ENCODE data around the gene LRGUK.

The LRGUK gene

GRCh38 chr7:134203186-134203889 is 76.2 kb downstream of the LRGUK start:
- Histone ChIP-seq H3K36me3 (no peaks in the 10 kb centered on the region), H3K27ac (no peak overlapping the region), H3K27me3 (no peaks in the 10 kb centered on the region), H3K4me1 (ENCODE audit: control insufficient read depth in 1 of 2, insufficient read depth in 1 of 2, low read depth in 1 of 2, low read length in 1 of 2) (no peaks in the 10 kb centered on the region), H3K9me3 (no peaks in the 10 kb centered on the region), H3K4me3 (ENCODE audit: low read depth in 1 of 2, low read length in 1 of 2) (no peak overlapping the region)
- no peak for TF ChIP-seq CTCF (IDR thresholded peaks at IDR 0.05)

- no peak overlapping the region for H3K27ac ChIP-seq
- no peaks in the 10 kb centered on the region for H3K9me3 ChIP-seq
- H3K27me3 ChIP-seq, result no peaks in the 10 kb centered on the region
- H3K36me3 ChIP-seq, result no peaks in the 10 kb centered on the region
- H3K4me3 ChIP-seq (ENCODE audit: low read depth in 1 of 2, low read length in 1 of 2), result no peak overlapping the region
- no peak for TF ChIP-seq CTCF (IDR thresholded peaks at IDR 0.05)
- H3K4me1 ChIP-seq (ENCODE audit: control insufficient read depth in 1 of 2, insufficient read depth in 1 of 2, low read depth in 1 of 2, low read length in 1 of 2), result peaks cover 8 to 17% of the 10 kb centered on the region in 2 experiments
Measured at GRCh38 chr7:134209322-134210015, 82.3 kb downstream of the LRGUK start.

- H3K27ac ChIP-seq, result no peak overlapping the region
- H3K4me3 ChIP-seq (ENCODE audit: low read depth in 1 of 2, low read length in 1 of 2), result no peak overlapping the region
- H3K4me1 ChIP-seq (ENCODE audit: control insufficient read depth in 1 of 2, insufficient read depth in 1 of 2, low read depth in 1 of 2, low read length in 1 of 2), result peaks cover 8 to 17% of the 10 kb centered on the region in 2 experiments
- no peaks in the 10 kb centered on the region for H3K27me3 ChIP-seq
- TF ChIP-seq CTCF (IDR thresholded peaks at IDR 0.05), result no peak
- H3K9me3 ChIP-seq, result no peaks in the 10 kb centered on the region
- H3K36me3 ChIP-seq, result no peaks in the 10 kb centered on the region
Measured at GRCh38 chr7:134210227-134210626, 83.1 kb downstream of the LRGUK start.

- Histone ChIP-seq H3K9me3 (no peaks in the 10 kb centered on the region), H3K27me3 (no peaks in the 10 kb centered on the region), H3K36me3 (no peaks in the 10 kb centered on the region), H3K27ac (no peak overlapping the region), H3K4me1 (ENCODE audit: control insufficient read depth in 1 of 2, insufficient read depth in 1 of 2, low read depth in 1 of 2, low read length in 1 of 2) (peaks cover 8 to 17% of the 10 kb centered on the region in 2 experiments), H3K4me3 (ENCODE audit: low read depth in 1 of 2, low read length in 1 of 2) (no peak overlapping the region)
- no peak for TF ChIP-seq CTCF (IDR thresholded peaks at IDR 0.05)
Measured at GRCh38 chr7:134210976-134211663, 84.0 kb downstream of the LRGUK start.

DNA sequence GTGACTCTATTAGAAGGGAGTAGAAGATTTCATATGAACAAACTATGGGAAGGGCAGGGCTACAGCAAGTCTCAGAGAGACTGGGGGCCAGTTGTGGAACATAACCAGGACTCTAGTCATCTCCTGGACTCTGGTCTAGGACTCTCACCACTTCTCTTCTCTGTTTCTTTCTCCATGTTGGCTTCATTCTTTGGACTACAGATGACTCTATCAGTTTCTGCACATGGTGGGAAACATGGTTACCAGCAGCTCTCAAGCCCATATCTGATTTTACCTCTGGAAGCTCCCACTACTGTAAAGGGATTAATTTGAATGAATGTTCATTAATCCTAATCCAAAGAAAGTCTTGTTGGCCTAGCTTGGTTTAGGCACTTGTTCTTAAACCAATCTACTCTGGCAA is 84.7 kb downstream of the LRGUK start:
- H3K9me3 ChIP-seq, result no peaks in the 10 kb centered on the region
- H3K27ac ChIP-seq, result no peak overlapping the region
- no peak overlapping the region for H3K4me3 ChIP-seq (ENCODE audit: low read depth in 1 of 2, low read length in 1 of 2)
- no peak for TF ChIP-seq CTCF (IDR thresholded peaks at IDR 0.05)
- no peaks in the 10 kb centered on the region for H3K36me3 ChIP-seq
- H3K27me3 ChIP-seq, result no peaks in the 10 kb centered on the region
- H3K4me1 ChIP-seq (ENCODE audit: control insufficient read depth in 1 of 2, insufficient read depth in 1 of 2, low read depth in 1 of 2, low read length in 1 of 2), result peaks cover 8 to 17% of the 10 kb centered on the region in 2 experiments
